Esophagus muscularis mucosa (tissue), 2 donors: ENCODE measurements around the gene BAX.

Source experiments
- EP300 ChIP-seq: sonication (generic); formaldehyde crosslinking; IDR thresholded peaks from one replicate; pipeline ENCODE4 v1.6.1; 2017; ENCODE audit warnings: antibody characterized with exemption
- POLR2A ChIP-seq: fragments of 450-650 bp; IDR thresholded peaks from one replicate; pipeline ENCODE4 v1.6.1; 2017; ENCODE audit warnings: antibody characterized with exemption, moderate library complexity, mild to moderate bottlenecking, low read depth

DNA sequence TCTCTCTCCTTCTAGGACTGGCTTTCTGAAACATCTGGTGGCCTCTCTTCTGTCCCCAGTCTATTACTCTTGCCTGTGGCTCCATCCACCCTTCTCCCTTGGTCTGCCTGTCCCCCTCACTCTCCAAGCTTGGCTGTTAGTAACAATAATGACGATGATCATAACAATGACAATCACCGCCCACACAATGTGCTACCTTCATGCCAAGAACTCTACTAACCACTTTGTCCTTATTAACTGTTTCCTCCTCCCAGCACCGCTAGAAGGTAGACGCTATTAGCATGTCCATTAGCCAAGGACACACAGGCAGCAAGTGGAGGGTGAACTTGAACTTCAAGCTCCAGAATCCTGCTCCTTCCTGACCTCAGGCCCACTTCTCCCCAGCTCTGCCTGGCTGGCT, 35.7 kb downstream of the BAX start:
- TF ChIP-seq POLR2A (no peak), EP300 (no peak)
